HCT116 (cell line): ENCODE results near the gene SERHL2. TPM values are rescaled to one million over a fixed set of nuclear protein-coding genes. Genes with fewer than 3 reads are reported as not detected.
A peak's percentile ranks its signal among the peaks of the same experiment; 100 is the strongest.
"Not testable (repeated sequence)": the region's sequence is repeated elsewhere in the genome, so short reads cannot be mapped to it uniquely, and the experiment has no call there.

Experiments used
- ATAC-seq: fragments of 200-7000 bp; cut with Tn5 transposase; 2 replicates; pipeline ENCODE4 v1.9.1; 2020; ENCODE audit warnings: mild to moderate bottlenecking, moderate library complexity
- BruUV-seq: library from RNA; stranded (reverse); fragments of 400-500 nt; replicated peaks from 2 replicates; lab custom pipeline; 2021; lab: Mats Ljungman, UMichigan
- CTCF ChIA-PET: fragments of 300-600 bp; sonication (Branson Sonifier 250); formaldehyde crosslinking; loops from one replicate; lab custom pipeline; 2021; ENCODE audit warnings: antibody characterized with exemption; lab: Charles Lee
- POLR2A ChIA-PET: fragments of 300-600, 350-600 bp; sonication (Branson Sonifier 250); formaldehyde crosslinking; loops from one replicate; lab custom pipeline; 2021; ENCODE audit warnings: antibody characterized with exemption; lab: Charles Lee
- RAD21 ChIA-PET, 2 experiments: fragments of 300-600 bp; sonication (Branson Sonifier 250); formaldehyde crosslinking; loops; one replicate each; lab custom pipeline; 2023; ENCODE audit warnings: low total read pairs in 2 of 2; ENCODE audit not compliant: uncharacterized antibody in 2 of 2, unreplicated experiment in 2 of 2, low non-redundant PET in 1 of 2; lab: Charles Lee
- DNase-seq: peaks from one replicate; pipeline ENCODE4 v3.0.0-alpha.2; 2010; ENCODE audit warnings: low read depth, low spot score
- H2AFZ ChIP-seq: fragments of 200-600 bp; shearing (Covaris generic), sonication (generic); 2 replicates; pipeline ENCODE4 v1.6.1; 2017; ENCODE audit warnings: low read depth, mixed run types, mixed read lengths, antibody characterized with exemption, low read length; ENCODE audit not compliant: poor library complexity, severe bottlenecking
- H3K27ac ChIP-seq: 2 replicates; pipeline ENCODE4 v1.5.1; 2012; ENCODE audit warnings: low read depth, low read length
- H3K27me3 ChIP-seq: fragments of 200-600 bp; sonication (generic); 2 replicates; pipeline ENCODE4 v1.6.1; 2016; ENCODE audit warnings: mixed run types, low read length, mixed read lengths; ENCODE audit not compliant: insufficient read depth
- H3K36me3 ChIP-seq, 2 experiments: fragments of 200-500 bp in 1 of 2; fragments of 200-600 bp in 1 of 2; sonication (Bioruptor generic) in 1 of 2; sonication (generic) in 1 of 2; 2 replicates each; pipeline versions ENCODE4 v1.5.1 to v1.6.1; 2014 to 2016; ENCODE audit warnings: low read length in 2 of 2, inconsistent platforms in 1 of 2, mixed read lengths in 1 of 2, mixed run types in 1 of 2; ENCODE audit not compliant: insufficient read depth in 2 of 2, control insufficient read depth in 1 of 2
- H3K4me1 ChIP-seq, 2 experiments: fragments of 200-600 bp in 1 of 2; sonication (generic) in 1 of 2; 2 replicates each; pipeline versions ENCODE4 v1.5.1 to v1.6.1; 2012 to 2017; ENCODE audit warnings: low read length in 2 of 2, inconsistent platforms in 1 of 2, mild to moderate bottlenecking in 1 of 2, mixed read lengths in 1 of 2, mixed run types in 1 of 2, moderate library complexity in 1 of 2; ENCODE audit not compliant: insufficient read depth in 2 of 2, control insufficient read depth in 1 of 2
- H3K4me2 ChIP-seq: fragments of 200-600 bp; sonication (generic); 2 replicates; pipeline ENCODE4 v1.6.1; 2017; ENCODE audit warnings: mixed run types, low read length, mixed read lengths
- H3K4me3 ChIP-seq, 2 experiments: fragments of 200-600 bp in 1 of 2; sonication (generic) in 1 of 2; replicated peaks in 1 of 2; 2 replicates each; pipeline ENCODE4 v1.5.1; 2011 to 2016; ENCODE audit warnings: low read length in 2 of 2, control low read depth in 1 of 2, low read depth in 1 of 2, mild to moderate bottlenecking in 1 of 2, mixed read lengths in 1 of 2, mixed run types in 1 of 2
- H3K79me2 ChIP-seq: fragments of 200-600 bp; sonication (generic); 2 replicates; pipeline ENCODE4 v1.6.1; 2017; ENCODE audit warnings: mild to moderate bottlenecking, mixed run types, low read length, moderate library complexity, mixed read lengths; ENCODE audit not compliant: insufficient read depth
- H3K9ac ChIP-seq: fragments of 200-600 bp; sonication (generic); 2 replicates; pipeline ENCODE4 v1.6.1; 2016; ENCODE audit warnings: low read length, mixed read lengths
- H3K9me2 ChIP-seq: fragments of 200-600 bp; sonication (generic), shearing (Covaris generic); 2 replicates; pipeline ENCODE4 v1.6.1; 2017; ENCODE audit warnings: mixed run types, mild to moderate bottlenecking, moderate library complexity; ENCODE audit not compliant: insufficient read depth
- H3K9me3 ChIP-seq, 2 experiments: fragments of 200-500 bp in 1 of 2; fragments of 200-600 bp in 1 of 2; sonication (Bioruptor generic) in 1 of 2; sonication (generic) in 1 of 2; 2 replicates each; pipeline ENCODE4 v1.6.1; 2014 to 2017; ENCODE audit warnings: low read length in 2 of 2, mixed read lengths in 2 of 2, inconsistent platforms in 1 of 2, low read depth in 1 of 2, mild to moderate bottlenecking in 1 of 2, mixed run types in 1 of 2, moderate library complexity in 1 of 2; ENCODE audit not compliant: control insufficient read depth in 1 of 2, insufficient read depth in 1 of 2
- H4K20me1 ChIP-seq: fragments of 200-600 bp; sonication (generic), shearing (Covaris generic); 2 replicates; pipeline ENCODE4 v1.6.1; 2017; ENCODE audit warnings: mixed run types, mild to moderate bottlenecking, moderate library complexity; ENCODE audit not compliant: insufficient read depth
- CEBPB ChIP-seq: IDR thresholded peaks from 2 replicates; pipeline ENCODE4 v1.6.1; 2012; ENCODE audit warnings: low read depth
- EGR1 ChIP-seq: IDR thresholded peaks from 2 replicates; pipeline ENCODE4 v1.6.1; 2012; ENCODE audit warnings: low read depth
- JUND ChIP-seq: IDR thresholded peaks from 2 replicates; pipeline ENCODE4 v1.6.1; 2012
- POLR2A ChIP-seq: IDR thresholded peaks from 2 replicates; pipeline ENCODE4 v1.7.0; 2011; ENCODE audit warnings: borderline replicate concordance; ENCODE audit not compliant: insufficient read depth, insufficient read length; ENCODE audit errors: extremely low read depth
- POLR2AphosphoS5 ChIP-seq: IDR thresholded peaks from 2 replicates; pipeline ENCODE4 v1.6.1; 2011; ENCODE audit warnings: mild to moderate bottlenecking, low read depth, low read length, moderate library complexity
- YY1 ChIP-seq: IDR thresholded peaks from 2 replicates; pipeline ENCODE4 v1.6.1; 2011; ENCODE audit warnings: low read length, low read depth, moderate library complexity, mild to moderate bottlenecking; ENCODE audit not compliant: insufficient replicate concordance; ENCODE audit errors: extremely low read depth
- ZFX ChIP-seq: fragments of 450-650 bp; IDR thresholded peaks from 2 replicates; pipeline ENCODE4 v1.6.1; 2017
- intact Hi-C: fragments of 100-400 bp; cut with micrococcal nuclease; formaldehyde crosslinking; loops from 2 replicates; pipeline ENCODE4 v1.10.0; 2022
- total RNA-seq: library from RNA; stranded (reverse); gene quantifications from one replicate; pipeline ENCODE4 v1.2.1, GENCODE V29; 2021; ENCODE audit not compliant: unreplicated experiment

The SERHL2 gene
- total RNA-seq, 1 experiment from 2014 or later: not detected

- TF ChIP-seq YY1 (peak; percentile 86), ZFX (no peak; the same call in 1 of the 2 replicates), POLR2A (peak; percentile 100), JUND (peak; percentile 91)
- TF ChIP-seq, all 23 proteins: peak for 14
Observed at GRCh38 chr22:42615092-42615859, 61.5 kb downstream of the SERHL2 start (continued).

- Histone ChIP-seq H3K4me1 (peaks cover 24 to 46% of the 10 kb centered on the region in 2 experiments), H3K36me3 (peaks cover 3 to 25% of the 10 kb centered on the region in 2 experiments; a peak in 1 of 4 replicates), H3K27ac (peak overlapping the region; percentile 89), H3K4me3 (peak overlapping the region in 1 of 2 experiments; percentile 2; a peak in 1 of 4 replicates), H3K4me2 (peak overlapping the region; percentile 97), H3K79me2 (peaks cover 36% of the 10 kb centered on the region), H3K9ac (peak overlapping the region; percentile 53)
- H3K9me2 ChIP-seq, RAD21 ChIA-PET, BruUV-seq, H2AFZ ChIP-seq, DNase-seq, H3K9me3 ChIP-seq, intact Hi-C loops, H4K20me1 ChIP-seq, ATAC-seq, H3K27me3 ChIP-seq: not testable (repeated sequence)
- POLR2A ChIA-PET: interaction anchor here (0.6 to 2.4 kb wide), 28 partner anchors 10 to 572 kb away, joined by 3 to 20 read pairs (median 4); partner anchors contain the start of gene ARFGAP3
- CTCF ChIA-PET: interaction anchor here (1.2 kb wide), 1 partner anchor 445 kb away, joined by 3 read pairs; no protein-coding TSS in a partner anchor
Observed at GRCh38 chr22:42615860-42616175, 62.1 kb downstream of the SERHL2 start.

GRCh38 chr22:42617155-42617983 is 63.6 kb downstream of the SERHL2 start:
- H3K9ac ChIP-seq: no peak overlapping the region; the same call in 1 of the 2 replicates
- H3K9me2 ChIP-seq: no peaks in the 10 kb centered on the region
- H4K20me1 ChIP-seq: no peaks in the 10 kb centered on the region
- H3K4me2 ChIP-seq: no peak overlapping the region
- no peaks in the 10 kb centered on the region for H3K9me3 ChIP-seq
- POLR2A ChIA-PET: no interaction called here
- RAD21 ChIA-PET: no interaction called here
- CTCF ChIA-PET: no interaction called here
- no peak overlapping the region for H3K4me3 ChIP-seq
- H3K27ac ChIP-seq: no peak overlapping the region; the same call in 1 of the 2 replicates
- H3K36me3 ChIP-seq: peaks cover 0 to 15% of the 10 kb centered on the region in 2 experiments; a peak in 1 of 4 replicates
- peaks cover 33 to 55% of the 10 kb centered on the region in 2 experiments for H3K4me1 ChIP-seq
- no peak overlapping the region for H2AFZ ChIP-seq
- DNase-seq: no peak
- ATAC-seq: no peak
- no peaks in the 10 kb centered on the region for H3K27me3 ChIP-seq
- TF ChIP-seq POLR2AphosphoS5: peak; percentile 49; the same call in 1 of the 2 replicates
- TF ChIP-seq CEBPB: no peak
- TF ChIP-seq EGR1: no peak
- no TSS peak for BruUV-seq
- intact Hi-C loops: no loop called here
- peaks cover 20% of the 10 kb centered on the region for H3K79me2 ChIP-seq
